ENCODE measurements around the gene PTPRK.

- TF ChIP-seq, protein P1, sequence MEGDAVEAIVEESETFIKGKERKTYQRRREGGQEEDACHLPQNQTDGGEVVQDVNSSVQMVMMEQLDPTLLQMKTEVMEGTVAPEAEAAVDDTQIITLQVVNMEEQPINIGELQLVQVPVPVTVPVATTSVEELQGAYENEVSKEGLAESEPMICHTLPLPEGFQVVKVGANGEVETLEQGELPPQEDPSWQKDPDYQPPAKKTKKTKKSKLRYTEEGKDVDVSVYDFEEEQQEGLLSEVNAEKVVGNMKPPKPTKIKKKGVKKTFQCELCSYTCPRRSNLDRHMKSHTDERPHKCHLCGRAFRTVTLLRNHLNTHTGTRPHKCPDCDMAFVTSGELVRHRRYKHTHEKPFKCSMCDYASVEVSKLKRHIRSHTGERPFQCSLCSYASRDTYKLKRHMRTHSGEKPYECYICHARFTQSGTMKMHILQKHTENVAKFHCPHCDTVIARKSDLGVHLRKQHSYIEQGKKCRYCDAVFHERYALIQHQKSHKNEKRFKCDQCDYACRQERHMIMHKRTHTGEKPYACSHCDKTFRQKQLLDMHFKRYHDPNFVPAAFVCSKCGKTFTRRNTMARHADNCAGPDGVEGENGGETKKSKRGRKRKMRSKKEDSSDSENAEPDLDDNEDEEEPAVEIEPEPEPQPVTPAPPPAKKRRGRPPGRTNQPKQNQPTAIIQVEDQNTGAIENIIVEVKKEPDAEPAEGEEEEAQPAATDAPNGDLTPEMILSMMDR (conservative IDR thresholded peaks at IDR 0.05; ENCODE audit: low read depth in 2 of 2): no peak
- TF ChIP-seq EZH2phosphoT487 (IDR thresholded peaks at IDR 0.05; ENCODE audit: unreplicated experiment): no peak
- TF ChIP-seq EZH2 (IDR thresholded peaks at IDR 0.05; ENCODE audit: low read depth, unreplicated experiment): no peak
- TF ChIP-seq, protein P2, sequence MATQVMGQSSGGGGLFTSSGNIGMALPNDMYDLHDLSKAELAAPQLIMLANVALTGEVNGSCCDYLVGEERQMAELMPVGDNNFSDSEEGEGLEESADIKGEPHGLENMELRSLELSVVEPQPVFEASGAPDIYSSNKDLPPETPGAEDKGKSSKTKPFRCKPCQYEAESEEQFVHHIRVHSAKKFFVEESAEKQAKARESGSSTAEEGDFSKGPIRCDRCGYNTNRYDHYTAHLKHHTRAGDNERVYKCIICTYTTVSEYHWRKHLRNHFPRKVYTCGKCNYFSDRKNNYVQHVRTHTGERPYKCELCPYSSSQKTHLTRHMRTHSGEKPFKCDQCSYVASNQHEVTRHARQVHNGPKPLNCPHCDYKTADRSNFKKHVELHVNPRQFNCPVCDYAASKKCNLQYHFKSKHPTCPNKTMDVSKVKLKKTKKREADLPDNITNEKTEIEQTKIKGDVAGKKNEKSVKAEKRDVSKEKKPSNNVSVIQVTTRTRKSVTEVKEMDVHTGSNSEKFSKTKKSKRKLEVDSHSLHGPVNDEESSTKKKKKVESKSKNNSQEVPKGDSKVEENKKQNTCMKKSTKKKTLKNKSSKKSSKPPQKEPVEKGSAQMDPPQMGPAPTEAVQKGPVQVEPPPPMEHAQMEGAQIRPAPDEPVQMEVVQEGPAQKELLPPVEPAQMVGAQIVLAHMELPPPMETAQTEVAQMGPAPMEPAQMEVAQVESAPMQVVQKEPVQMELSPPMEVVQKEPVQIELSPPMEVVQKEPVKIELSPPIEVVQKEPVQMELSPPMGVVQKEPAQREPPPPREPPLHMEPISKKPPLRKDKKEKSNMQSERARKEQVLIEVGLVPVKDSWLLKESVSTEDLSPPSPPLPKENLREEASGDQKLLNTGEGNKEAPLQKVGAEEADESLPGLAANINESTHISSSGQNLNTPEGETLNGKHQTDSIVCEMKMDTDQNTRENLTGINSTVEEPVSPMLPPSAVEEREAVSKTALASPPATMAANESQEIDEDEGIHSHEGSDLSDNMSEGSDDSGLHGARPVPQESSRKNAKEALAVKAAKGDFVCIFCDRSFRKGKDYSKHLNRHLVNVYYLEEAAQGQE (IDR thresholded peaks at IDR 0.05; ENCODE audit: unreplicated experiment): no peak
- TF ChIP-seq NANOG (IDR thresholded peaks at IDR 0.05; ENCODE audit: borderline replicate concordance): no peak
- TF ChIP-seq POLR2AphosphoS5 (IDR thresholded peaks at IDR 0.05; ENCODE audit: low read depth): no peak
- TF ChIP-seq, protein P3, sequence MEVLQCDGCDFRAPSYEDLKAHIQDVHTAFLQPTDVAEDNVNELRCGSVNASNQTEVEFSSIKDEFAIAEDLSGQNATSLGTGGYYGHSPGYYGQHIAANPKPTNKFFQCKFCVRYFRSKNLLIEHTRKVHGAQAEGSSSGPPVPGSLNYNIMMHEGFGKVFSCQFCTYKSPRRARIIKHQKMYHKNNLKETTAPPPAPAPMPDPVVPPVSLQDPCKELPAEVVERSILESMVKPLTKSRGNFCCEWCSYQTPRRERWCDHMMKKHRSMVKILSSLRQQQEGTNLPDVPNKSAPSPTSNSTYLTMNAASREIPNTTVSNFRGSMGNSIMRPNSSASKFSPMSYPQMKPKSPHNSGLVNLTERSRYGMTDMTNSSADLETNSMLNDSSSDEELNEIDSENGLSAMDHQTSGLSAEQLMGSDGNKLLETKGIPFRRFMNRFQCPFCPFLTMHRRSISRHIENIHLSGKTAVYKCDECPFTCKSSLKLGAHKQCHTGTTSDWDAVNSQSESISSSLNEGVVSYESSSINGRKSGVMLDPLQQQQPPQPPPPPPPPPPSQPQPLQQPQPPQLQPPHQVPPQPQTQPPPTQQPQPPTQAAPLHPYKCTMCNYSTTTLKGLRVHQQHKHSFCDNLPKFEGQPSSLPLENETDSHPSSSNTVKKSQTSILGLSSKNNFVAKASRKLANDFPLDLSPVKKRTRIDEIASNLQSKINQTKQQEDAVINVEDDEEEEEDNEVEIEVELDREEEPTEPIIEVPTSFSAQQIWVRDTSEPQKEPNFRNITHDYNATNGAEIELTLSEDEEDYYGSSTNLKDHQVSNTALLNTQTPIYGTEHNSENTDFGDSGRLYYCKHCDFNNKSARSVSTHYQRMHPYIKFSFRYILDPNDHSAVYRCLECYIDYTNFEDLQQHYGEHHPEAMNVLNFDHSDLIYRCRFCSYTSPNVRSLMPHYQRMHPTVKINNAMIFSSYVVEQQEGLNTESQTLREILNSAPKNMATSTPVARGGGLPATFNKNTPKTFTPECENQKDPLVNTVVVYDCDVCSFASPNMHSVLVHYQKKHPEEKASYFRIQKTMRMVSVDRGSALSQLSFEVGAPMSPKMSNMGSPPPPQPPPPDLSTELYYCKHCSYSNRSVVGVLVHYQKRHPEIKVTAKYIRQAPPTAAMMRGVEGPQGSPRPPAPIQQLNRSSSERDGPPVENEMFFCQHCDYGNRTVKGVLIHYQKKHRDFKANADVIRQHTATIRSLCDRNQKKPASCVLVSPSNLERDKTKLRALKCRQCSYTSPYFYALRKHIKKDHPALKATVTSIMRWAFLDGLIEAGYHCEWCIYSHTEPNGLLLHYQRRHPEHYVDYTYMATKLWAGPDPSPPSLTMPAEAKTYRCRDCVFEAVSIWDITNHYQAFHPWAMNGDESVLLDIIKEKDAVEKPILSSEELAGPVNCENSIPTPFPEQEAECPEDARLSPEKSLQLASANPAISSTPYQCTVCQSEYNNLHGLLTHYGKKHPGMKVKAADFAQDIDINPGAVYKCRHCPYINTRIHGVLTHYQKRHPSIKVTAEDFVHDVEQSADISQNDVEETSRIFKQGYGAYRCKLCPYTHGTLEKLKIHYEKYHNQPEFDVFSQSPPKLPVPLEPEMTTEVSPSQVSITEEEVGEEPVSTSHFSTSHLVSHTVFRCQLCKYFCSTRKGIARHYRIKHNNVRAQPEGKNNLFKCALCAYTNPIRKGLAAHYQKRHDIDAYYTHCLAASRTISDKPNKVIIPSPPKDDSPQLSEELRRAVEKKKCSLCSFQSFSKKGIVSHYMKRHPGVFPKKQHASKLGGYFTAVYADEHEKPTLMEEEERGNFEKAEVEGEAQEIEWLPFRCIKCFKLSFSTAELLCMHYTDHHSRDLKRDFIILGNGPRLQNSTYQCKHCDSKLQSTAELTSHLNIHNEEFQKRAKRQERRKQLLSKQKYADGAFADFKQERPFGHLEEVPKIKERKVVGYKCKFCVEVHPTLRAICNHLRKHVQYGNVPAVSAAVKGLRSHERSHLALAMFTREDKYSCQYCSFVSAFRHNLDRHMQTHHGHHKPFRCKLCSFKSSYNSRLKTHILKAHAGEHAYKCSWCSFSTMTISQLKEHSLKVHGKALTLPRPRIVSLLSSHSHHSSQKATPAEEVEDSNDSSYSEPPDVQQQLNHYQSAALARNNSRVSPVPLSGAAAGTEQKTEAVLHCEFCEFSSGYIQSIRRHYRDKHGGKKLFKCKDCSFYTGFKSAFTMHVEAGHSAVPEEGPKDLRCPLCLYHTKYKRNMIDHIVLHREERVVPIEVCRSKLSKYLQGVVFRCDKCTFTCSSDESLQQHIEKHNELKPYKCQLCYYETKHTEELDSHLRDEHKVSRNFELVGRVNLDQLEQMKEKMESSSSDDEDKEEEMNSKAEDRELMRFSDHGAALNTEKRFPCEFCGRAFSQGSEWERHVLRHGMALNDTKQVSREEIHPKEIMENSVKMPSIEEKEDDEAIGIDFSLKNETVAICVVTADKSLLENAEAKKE (CRISPR knock-in tag; IDR thresholded peaks at IDR 0.05): no peak
- TF ChIP-seq CREB1 (CRISPR knock-in tag; IDR thresholded peaks at IDR 0.05; ENCODE audit: low read depth): no peak
Measured at GRCh38 chr6:127937747-127938146, 582.7 kb downstream of the PTPRK start.
